Lower leg skin (tissue), 4 donors: ENCODE data around the gene RGSL1. TPM values are rescaled to one million over a fixed set of nuclear protein-coding genes. Genes with fewer than 3 reads are reported as not detected.

Source experiments
- DNase-seq, 2 donors: peaks; one replicate each; pipeline ENCODE4 v3.0.0-alpha.2; 2019; ENCODE audit warnings: low spot score in 2 of 2
- H3K4me3 ChIP-seq: fragments of 200-600 bp; sonication (generic); 2 replicates; pipeline ENCODE4 v1.5.1; 2017; ENCODE audit warnings: mild to moderate bottlenecking, low read depth; ENCODE audit not compliant: poor library complexity, severe bottlenecking
- CTCF ChIP-seq, 3 donors: fragments of 450-650 bp; IDR thresholded peaks; one replicate each; pipeline ENCODE4 v1.5.1; 2016; ENCODE audit warnings: antibody characterized with exemption in 3 of 3, mild to moderate bottlenecking in 3 of 3, moderate library complexity in 2 of 3
- POLR2A ChIP-seq, 2 donors: fragments of 450-650 bp; IDR thresholded peaks; one replicate each; pipeline ENCODE4 v1.6.1; 2016 to 2017; ENCODE audit warnings: antibody characterized with exemption in 2 of 2, mild to moderate bottlenecking in 1 of 2, moderate library complexity in 1 of 2
- WGBS, 2 donors: methylation state at CpG; one replicate each; pipeline ENCODE4 v1.1.5; 2018; 5-methylcytosine and 5-hydroxymethylcytosine counted together
- intact Hi-C: fragments of 100-400 bp; cut with DNase I; formaldehyde crosslinking; loops from one replicate; pipeline ENCODE4 v1.15.0; 2023; ENCODE audit warnings: low total_unique reads
- total RNA-seq, 4 donors: library from RNA; depleted of rRNA; stranded (reverse); fragments of >200 nt; gene quantifications; one replicate each; pipeline ENCODE4 v1.1.0, GENCODE V29; 2016

The RGSL1 gene
- total RNA-seq = not detected

GRCh38 chr1:182450087-182450486 is at the start of gene RGSL1:
Gene RGSL1, plus strand, starts transcription at chr1:182450146. Its CDS starts 20 bp downstream, at chr1:182450166.
- no peak for TF ChIP-seq CTCF (IDR thresholded peaks at IDR 0.05)
- no peak for TF ChIP-seq POLR2A (IDR thresholded peaks at IDR 0.05)
- no peak for DNase-seq
- no peak within 1 kb of the TSS for H3K4me3 ChIP-seq
- intact Hi-C loops = no loop called here

GRCh38 chr1:182400567-182400966 is 49.4 kb upstream of the RGSL1 start, which contains the start of gene TEDDM1:
Gene TEDDM1, minus strand, starts transcription at chr1:182400667. Its CDS starts 182 bp downstream, at chr1:182400485.
- no peak for DNase-seq
- TF ChIP-seq POLR2A (IDR thresholded peaks at IDR 0.05) (no peak), CTCF (IDR thresholded peaks at IDR 0.05) (no peak)
- no peak within 1 kb of the TSS for H3K4me3 ChIP-seq
- intact Hi-C loops = no loop called here
- 90 to 95% methylated on average over 4 of the region's 4 CpGs for WGBS, 2 donors

GRCh38 chr1:182404781-182405180 is 45.2 kb upstream of the RGSL1 start:
- DNase-seq = no peak
- WGBS, 2 donors = 19 to 31% methylated on average over 1 of the region's 1 CpG
- TF ChIP-seq POLR2A (IDR thresholded peaks at IDR 0.05) = no peak
- no peak for TF ChIP-seq CTCF (IDR thresholded peaks at IDR 0.05)
- intact Hi-C loops = no loop called here
- H3K4me3 ChIP-seq = no peak overlapping the region

- TF ChIP-seq CTCF (IDR thresholded peaks at IDR 0.05) (no peak), POLR2A (IDR thresholded peaks at IDR 0.05) (no peak)
- intact Hi-C loops = no loop called here
- DNase-seq = no peak
- 91 to 96% methylated on average over 1 of the region's 1 CpG for WGBS, 2 donors
- H3K4me3 ChIP-seq = no peak overlapping the region
Measured at GRCh38 chr1:182405578-182405977, 44.4 kb upstream of the RGSL1 start.

GRCh38 chr1:182406012-182406411 is 43.9 kb upstream of the RGSL1 start:
- intact Hi-C loops = no loop called here
- no peak overlapping the region for H3K4me3 ChIP-seq
- TF ChIP-seq POLR2A (IDR thresholded peaks at IDR 0.05) (no peak), CTCF (IDR thresholded peaks at IDR 0.05) (no peak)
- WGBS, 2 donors = 61 to 70% methylated on average over 1 of the region's 1 CpG
- no peak for DNase-seq

GRCh38 chr1:182407724-182408123 is 42.2 kb upstream of the RGSL1 start:
- WGBS, 2 donors = 44 to 52% methylated on average over 3 of the region's 3 CpGs
- H3K4me3 ChIP-seq = no peak overlapping the region

More at GRCh38 chr1:182407724-182408123, 42.2 kb upstream of the RGSL1 start:
- DNase-seq = no peak
- TF ChIP-seq CTCF (IDR thresholded peaks at IDR 0.05) (no peak), POLR2A (IDR thresholded peaks at IDR 0.05) (no peak)
- intact Hi-C loops = no loop called here
